ENCODE data around the gene GFOD1.

GFOD1 gene

GRCh38 chr6:13362412-13362811 lies 125.0 kb downstream of the GFOD1 start:
- Histone ChIP-seq H3K27ac (ENCODE audit: low read depth, low read length) (no peak overlapping the region), H3K36me3 (ENCODE audit: control insufficient read depth in 5 of 5, insufficient read depth in 5 of 5, low read length in 5 of 5) (peaks cover 0 to 20% (median 15%) of the 10 kb centered on the region in 5 donors), H3K4me1 (ENCODE audit: control insufficient read depth in 5 of 5, insufficient read depth in 5 of 5, low read length in 5 of 5) (peaks cover 2 to 53% (median 18%) of the 10 kb centered on the region in 5 donors), H3K4me3 (ENCODE audit: low read depth in 1 of 5, low read length in 5 of 5) (no peak overlapping the region), H3K9ac (ENCODE audit: low read length in 5 of 5) (no peak overlapping the region), H3K27me3 (ENCODE audit: control insufficient read depth in 5 of 5, insufficient read depth in 4 of 5, low read length in 5 of 5) (no peaks in the 10 kb centered on the region), H3K9me3 (ENCODE audit: control insufficient read depth in 5 of 5, low read length in 5 of 5) (no peaks in the 10 kb centered on the region)

DNA sequence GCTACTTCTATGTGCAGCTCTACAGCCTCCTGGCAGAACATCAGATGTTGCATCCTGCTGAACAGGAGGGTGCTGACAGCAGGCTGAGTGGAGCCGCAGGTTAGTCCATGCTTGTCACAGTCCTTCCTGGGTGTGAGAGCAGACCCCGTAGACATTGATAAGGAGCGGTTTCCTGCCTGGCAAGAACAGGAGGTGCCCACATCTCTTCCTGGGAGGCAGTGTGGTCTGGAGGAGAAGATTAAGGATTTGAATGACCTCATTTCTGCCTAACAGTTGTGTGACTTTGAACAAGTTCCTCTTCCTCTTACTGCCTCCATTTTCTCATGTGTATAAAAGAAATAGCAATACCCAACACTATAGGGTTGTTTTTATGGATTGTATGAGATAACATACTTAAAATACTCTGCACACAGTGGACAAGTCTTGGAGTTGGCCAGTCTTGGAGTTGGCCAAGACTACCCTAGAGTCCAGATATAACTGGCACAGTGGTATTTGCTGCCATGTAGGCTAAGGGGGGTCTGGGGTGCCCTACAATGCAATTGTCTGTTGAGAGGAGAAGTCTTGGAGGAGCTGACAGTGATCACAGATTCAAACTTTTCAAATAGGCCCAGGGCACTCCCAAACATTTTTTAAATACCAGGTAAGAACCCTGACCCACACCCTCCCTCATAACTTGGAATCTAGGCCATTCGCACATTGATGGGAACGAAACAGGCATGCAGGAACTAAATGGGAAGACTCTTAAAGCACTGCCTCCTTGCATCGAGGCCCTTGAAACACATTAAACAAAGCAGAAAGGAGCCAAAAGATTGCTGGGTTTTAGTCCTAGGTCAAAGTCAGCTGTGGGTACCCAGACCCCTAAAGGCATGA lies 126.5 kb downstream of the GFOD1 start:
- Histone ChIP-seq H3K9me3 (ENCODE audit: control insufficient read depth in 5 of 5, low read length in 5 of 5) (no peaks in the 10 kb centered on the region), H3K27ac (ENCODE audit: low read depth, low read length) (peak overlapping the region; percentile 17), H3K4me1 (ENCODE audit: control insufficient read depth in 5 of 5, insufficient read depth in 5 of 5, low read length in 5 of 5) (peaks cover 0 to 49% (median 18%) of the 10 kb centered on the region in 5 donors), H3K36me3 (ENCODE audit: control insufficient read depth in 5 of 5, insufficient read depth in 5 of 5, low read length in 5 of 5) (peaks cover 0 to 20% (median 15%) of the 10 kb centered on the region in 5 donors), H3K9ac (ENCODE audit: low read length in 5 of 5) (no peak overlapping the region), H3K27me3 (ENCODE audit: control insufficient read depth in 5 of 5, insufficient read depth in 4 of 5, low read length in 5 of 5) (no peaks in the 10 kb centered on the region), H3K4me3 (ENCODE audit: low read depth in 1 of 5, low read length in 5 of 5) (no peak overlapping the region)

- no peak overlapping the region for H3K4me3 ChIP-seq (ENCODE audit: low read depth in 1 of 5, low read length in 5 of 5)
- peaks cover 0 to 9% (median 2%) of the 10 kb centered on the region in 5 donors for H3K36me3 ChIP-seq (ENCODE audit: control insufficient read depth in 5 of 5, insufficient read depth in 5 of 5, low read length in 5 of 5)
- peak overlapping the region in 1 of 5 donors; percentile 20 for H3K9ac ChIP-seq (ENCODE audit: low read length in 5 of 5)
- peaks cover 8 to 54% (median 18%) of the 10 kb centered on the region in 5 donors for H3K4me1 ChIP-seq (ENCODE audit: control insufficient read depth in 5 of 5, insufficient read depth in 5 of 5, low read length in 5 of 5)
- peak overlapping the region; percentile 18 for H3K27ac ChIP-seq (ENCODE audit: low read depth, low read length)
- no peaks in the 10 kb centered on the region for H3K9me3 ChIP-seq (ENCODE audit: control insufficient read depth in 5 of 5, low read length in 5 of 5)
- H3K27me3 ChIP-seq (ENCODE audit: control insufficient read depth in 5 of 5, insufficient read depth in 4 of 5, low read length in 5 of 5) = no peaks in the 10 kb centered on the region
Measured at GRCh38 chr6:13359287-13359686, 128.1 kb downstream of the GFOD1 start.

DNA sequence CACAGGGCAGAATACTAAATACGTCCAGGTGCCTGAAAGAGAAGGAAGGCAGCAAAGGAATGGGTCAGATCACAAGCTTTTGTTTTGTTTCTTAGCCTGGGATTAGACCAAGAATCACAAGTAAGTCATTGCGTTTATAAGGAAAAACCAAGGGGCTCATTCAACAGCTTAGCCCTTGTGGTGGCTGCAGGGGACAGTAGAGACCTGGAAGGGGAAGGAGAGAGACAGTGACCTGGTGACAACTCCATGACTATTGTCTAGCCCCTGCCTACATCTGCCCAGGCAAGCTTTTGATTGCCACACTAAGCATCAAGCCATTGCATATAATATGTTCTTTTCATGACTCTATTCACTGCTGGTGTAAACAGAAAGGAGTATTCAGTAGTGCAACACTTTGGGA lies 128.9 kb downstream of the GFOD1 start:
- Histone ChIP-seq H3K4me1 (ENCODE audit: control insufficient read depth in 5 of 5, insufficient read depth in 5 of 5, low read length in 5 of 5) (peaks cover 8 to 54% (median 18%) of the 10 kb centered on the region in 5 donors), H3K36me3 (ENCODE audit: control insufficient read depth in 5 of 5, insufficient read depth in 5 of 5, low read length in 5 of 5) (peaks cover 0 to 6% (median 0%) of the 10 kb centered on the region in 5 donors), H3K27ac (ENCODE audit: low read depth, low read length) (peak overlapping the region; percentile 18)

DNA sequence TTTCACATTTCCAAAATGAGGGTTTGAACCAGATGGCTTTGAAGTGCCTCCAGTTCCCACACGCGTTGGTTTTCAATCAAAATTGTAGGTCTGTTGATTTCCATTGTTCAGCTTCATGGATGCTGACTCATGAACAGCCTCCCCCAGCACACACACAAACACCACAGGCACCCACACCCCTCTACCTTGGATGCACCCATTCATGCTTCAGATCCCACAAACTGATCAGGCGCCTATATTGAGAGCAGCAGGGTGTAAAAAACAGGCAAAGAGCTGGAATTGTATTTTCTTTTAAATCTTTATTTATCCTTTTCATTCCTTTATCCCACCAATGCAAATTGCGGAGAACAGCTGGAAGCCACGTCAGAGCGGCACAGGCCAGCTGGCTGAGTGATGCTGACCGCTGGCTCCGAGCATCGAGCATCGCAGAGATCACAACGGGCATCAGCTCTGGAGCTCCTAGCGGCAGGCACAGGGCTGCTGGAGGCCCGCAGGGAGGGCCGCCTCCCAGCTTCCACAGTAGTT lies 129.8 kb downstream of the GFOD1 start:
- Histone ChIP-seq H3K27me3 (ENCODE audit: control insufficient read depth in 5 of 5, insufficient read depth in 4 of 5, low read length in 5 of 5) (no peaks in the 10 kb centered on the region), H3K9ac (ENCODE audit: low read length in 5 of 5) (no peak overlapping the region), H3K27ac (ENCODE audit: low read depth, low read length) (no peak overlapping the region), H3K36me3 (ENCODE audit: control insufficient read depth in 5 of 5, insufficient read depth in 5 of 5, low read length in 5 of 5) (peaks cover 0 to 3% (median 0%) of the 10 kb centered on the region in 5 donors), H3K4me1 (ENCODE audit: control insufficient read depth in 5 of 5, insufficient read depth in 5 of 5, low read length in 5 of 5) (peaks cover 8 to 54% (median 18%) of the 10 kb centered on the region in 5 donors), H3K4me3 (ENCODE audit: low read depth in 1 of 5, low read length in 5 of 5) (no peak overlapping the region), H3K9me3 (ENCODE audit: control insufficient read depth in 5 of 5, low read length in 5 of 5) (no peaks in the 10 kb centered on the region)

More for the DNA sequence above, 128.9 kb downstream of the GFOD1 start:
- Histone ChIP-seq H3K9ac (ENCODE audit: low read length in 5 of 5) (no peak overlapping the region), H3K27me3 (ENCODE audit: control insufficient read depth in 5 of 5, insufficient read depth in 4 of 5, low read length in 5 of 5) (no peaks in the 10 kb centered on the region), H3K9me3 (ENCODE audit: control insufficient read depth in 5 of 5, low read length in 5 of 5) (no peaks in the 10 kb centered on the region), H3K4me3 (ENCODE audit: low read depth in 1 of 5, low read length in 5 of 5) (no peak overlapping the region)

GRCh38 chr6:13355999-13356785 lies 131.2 kb downstream of the GFOD1 start:
- Histone ChIP-seq H3K9me3 (ENCODE audit: control insufficient read depth in 5 of 5, low read length in 5 of 5) (no peaks in the 10 kb centered on the region), H3K36me3 (ENCODE audit: control insufficient read depth in 5 of 5, insufficient read depth in 5 of 5, low read length in 5 of 5) (peaks cover 0 to 3% (median 0%) of the 10 kb centered on the region in 5 donors), H3K4me1 (ENCODE audit: control insufficient read depth in 5 of 5, insufficient read depth in 5 of 5, low read length in 5 of 5) (peaks cover 8 to 53% (median 18%) of the 10 kb centered on the region in 5 donors), H3K4me3 (ENCODE audit: low read depth in 1 of 5, low read length in 5 of 5) (no peak overlapping the region), H3K27me3 (ENCODE audit: control insufficient read depth in 5 of 5, insufficient read depth in 4 of 5, low read length in 5 of 5) (no peaks in the 10 kb centered on the region), H3K27ac (ENCODE audit: low read depth, low read length) (no peak overlapping the region), H3K9ac (ENCODE audit: low read length in 5 of 5) (no peak overlapping the region)

DNA sequence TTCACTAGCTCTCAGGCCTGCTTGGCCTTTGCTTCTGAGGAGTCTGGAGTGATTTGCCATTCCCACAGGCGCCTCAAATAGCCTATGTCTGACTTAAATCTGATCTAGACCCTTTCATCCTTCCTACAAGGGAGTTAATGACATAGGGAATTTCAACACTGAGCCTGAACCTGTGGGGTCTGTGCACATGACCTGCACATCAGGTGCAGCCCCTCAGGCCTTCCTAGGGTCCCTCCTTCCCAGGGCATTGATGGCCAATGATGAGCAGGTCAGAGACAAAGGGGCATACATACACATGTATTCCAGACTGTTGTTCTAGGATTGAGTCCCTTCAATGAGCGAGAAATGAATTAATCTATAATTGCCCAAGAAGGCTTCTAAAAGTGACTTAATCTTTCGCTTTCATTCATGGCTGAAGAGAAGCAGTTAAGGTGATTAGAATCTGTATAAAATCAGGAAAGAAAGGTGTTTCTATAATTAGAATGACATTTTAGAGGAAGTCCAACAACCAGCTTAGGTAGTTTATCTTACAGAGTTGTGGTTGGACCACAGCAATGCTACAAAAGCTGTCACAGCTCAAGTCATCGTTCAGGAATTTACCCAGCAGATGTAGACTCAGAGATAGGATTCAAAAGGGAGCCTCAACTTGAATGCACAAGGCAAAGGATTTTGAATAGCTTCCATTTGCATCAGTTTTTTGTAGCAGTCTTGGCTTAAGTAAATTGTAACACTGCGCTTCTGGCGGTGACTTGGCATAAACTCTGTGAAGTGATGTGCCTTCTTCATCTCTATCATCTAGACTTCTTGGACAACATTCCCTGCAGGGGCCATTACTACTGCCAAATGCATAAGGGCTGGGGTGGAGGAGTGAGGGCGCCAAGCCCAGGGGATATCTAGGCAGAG lies 132.1 kb downstream of the GFOD1 start:
- no peaks in the 10 kb centered on the region for H3K27me3 ChIP-seq (ENCODE audit: control insufficient read depth in 5 of 5, insufficient read depth in 4 of 5, low read length in 5 of 5)
- H3K4me3 ChIP-seq (ENCODE audit: low read depth in 1 of 5, low read length in 5 of 5) = no peak overlapping the region
- H3K9me3 ChIP-seq (ENCODE audit: control insufficient read depth in 5 of 5, low read length in 5 of 5) = no peaks in the 10 kb centered on the region
- no peak overlapping the region for H3K9ac ChIP-seq (ENCODE audit: low read length in 5 of 5)
- peaks cover 8 to 44% (median 11%) of the 10 kb centered on the region in 5 donors for H3K4me1 ChIP-seq (ENCODE audit: control insufficient read depth in 5 of 5, insufficient read depth in 5 of 5, low read length in 5 of 5)
- no peak overlapping the region for H3K27ac ChIP-seq (ENCODE audit: low read depth, low read length)
- peaks cover 0 to 3% (median 0%) of the 10 kb centered on the region in 5 donors for H3K36me3 ChIP-seq (ENCODE audit: control insufficient read depth in 5 of 5, insufficient read depth in 5 of 5, low read length in 5 of 5)

- Histone ChIP-seq H3K36me3 (ENCODE audit: control insufficient read depth in 5 of 5, insufficient read depth in 5 of 5, low read length in 5 of 5) (peaks cover 0 to 3% (median 0%) of the 10 kb centered on the region in 5 donors), H3K4me1 (ENCODE audit: control insufficient read depth in 5 of 5, insufficient read depth in 5 of 5, low read length in 5 of 5) (peaks cover 8 to 38% (median 10%) of the 10 kb centered on the region in 5 donors), H3K9me3 (ENCODE audit: control insufficient read depth in 5 of 5, low read length in 5 of 5) (no peaks in the 10 kb centered on the region), H3K9ac (ENCODE audit: low read length in 5 of 5) (no peak overlapping the region), H3K27me3 (ENCODE audit: control insufficient read depth in 5 of 5, insufficient read depth in 4 of 5, low read length in 5 of 5) (no peaks in the 10 kb centered on the region), H3K4me3 (ENCODE audit: low read depth in 1 of 5, low read length in 5 of 5) (no peak overlapping the region), H3K27ac (ENCODE audit: low read depth, low read length) (no peak overlapping the region)
Measured at GRCh38 chr6:13354331-13355042, 132.9 kb downstream of the GFOD1 start.

- peaks cover 0 to 22% (median 8%) of the 10 kb centered on the region in 5 donors for H3K4me1 ChIP-seq (ENCODE audit: control insufficient read depth in 5 of 5, insufficient read depth in 5 of 5, low read length in 5 of 5)
- H3K27ac ChIP-seq (ENCODE audit: low read depth, low read length) = no peak overlapping the region
- no peaks in the 10 kb centered on the region for H3K36me3 ChIP-seq (ENCODE audit: control insufficient read depth in 5 of 5, insufficient read depth in 5 of 5, low read length in 5 of 5)
- H3K9ac ChIP-seq (ENCODE audit: low read length in 5 of 5) = no peak overlapping the region
- no peak overlapping the region for H3K4me3 ChIP-seq (ENCODE audit: low read depth in 1 of 5, low read length in 5 of 5)
- H3K27me3 ChIP-seq (ENCODE audit: control insufficient read depth in 5 of 5, insufficient read depth in 4 of 5, low read length in 5 of 5) = no peaks in the 10 kb centered on the region
- H3K9me3 ChIP-seq (ENCODE audit: control insufficient read depth in 5 of 5, low read length in 5 of 5) = no peaks in the 10 kb centered on the region
Measured at GRCh38 chr6:13352165-13352564, 135.2 kb downstream of the GFOD1 start.

Data from subcutaneous abdominal adipose tissue (tissue), 5 donors.